Neural cell (in vitro differentiated cells): ENCODE measurements around the gene CASKIN2. TPM values are rescaled to one million over a fixed set of nuclear protein-coding genes. Genes with fewer than 3 reads are reported as not detected.

Experiments used
- H2AFZ ChIP-seq: fragments of 200-600, 300-800 bp; sonication (generic), shearing (Covaris generic); 2 replicates; pipeline ENCODE4 v1.6.0; 2014; ENCODE audit warnings: low read depth, mild to moderate bottlenecking, antibody characterized with exemption, low read length, moderate library complexity
- H3F3A ChIP-seq: fragments of 200-600 bp; shearing (Covaris generic); 2 replicates; pipeline ENCODE4 v1.6.1; 2016; ENCODE audit warnings: mild to moderate bottlenecking, moderate library complexity, mixed read lengths, antibody characterized with exemption, low read length; ENCODE audit not compliant: insufficient read depth, poor library complexity, severe bottlenecking
- H3K27ac ChIP-seq: fragments of 200-600, 300-800 bp; sonication (generic), shearing (Covaris generic); 2 replicates; pipeline ENCODE4 v1.5.1; 2014; ENCODE audit warnings: mild to moderate bottlenecking, low read length, moderate library complexity
- H3K27me3 ChIP-seq: fragments of 300-800, 200-600 bp; sonication (generic), shearing (Covaris generic); 2 replicates; pipeline ENCODE4 v1.6.0; 2014; ENCODE audit warnings: mild to moderate bottlenecking, low read depth, low read length, moderate library complexity; ENCODE audit not compliant: insufficient read depth
- H3K36me3 ChIP-seq: fragments of 300-800, 200-600 bp; sonication (generic), shearing (Covaris generic); 2 replicates; pipeline ENCODE4 v1.5.1; 2014; ENCODE audit warnings: mild to moderate bottlenecking, antibody characterized with exemption, low read length, moderate library complexity; ENCODE audit not compliant: insufficient read depth
- H3K4me2 ChIP-seq: fragments of 300-800, 200-600 bp; sonication (generic), shearing (Covaris generic); 2 replicates; pipeline ENCODE4 v1.6.0; 2014; ENCODE audit warnings: mild to moderate bottlenecking, low read length
- H3K4me3 ChIP-seq: fragments of 300-800, 200-600 bp; sonication (generic), shearing (Covaris generic); 2 replicates; pipeline ENCODE4 v1.5.1; 2014; ENCODE audit warnings: mild to moderate bottlenecking, low read length, moderate library complexity
- H3K79me2 ChIP-seq: fragments of 200-600 bp; shearing (Covaris generic); replicated peaks from 2 replicates; pipeline ENCODE4 v1.6.0; 2014; ENCODE audit warnings: mild to moderate bottlenecking, low read length, moderate library complexity; ENCODE audit not compliant: insufficient read depth
- H3K9ac ChIP-seq: fragments of 300-800, 200-600 bp; sonication (generic), shearing (Covaris generic); 2 replicates; pipeline ENCODE4 v1.6.1; 2016; ENCODE audit warnings: mild to moderate bottlenecking, low read length, mixed read lengths
- H3K9me2 ChIP-seq: fragments of 200-600 bp; shearing (Covaris generic); 2 replicates; pipeline ENCODE4 v1.6.1; 2016; ENCODE audit warnings: mild to moderate bottlenecking, low read length, mixed read lengths; ENCODE audit not compliant: insufficient read depth
- H3K9me3 ChIP-seq: fragments of 200-600, 300-800 bp; sonication (generic), shearing (Covaris generic); 2 replicates; pipeline ENCODE4 v1.6.1; 2016; ENCODE audit warnings: mild to moderate bottlenecking, mixed run types, low read length, moderate library complexity, mixed read lengths
- H4K20me1 ChIP-seq: fragments of 200-600 bp; shearing (Covaris generic); 2 replicates; pipeline ENCODE4 v1.6.1; 2016; ENCODE audit warnings: mild to moderate bottlenecking, mixed run types; ENCODE audit not compliant: insufficient read depth
- CTCF ChIP-seq: fragments of 450-650 bp; IDR thresholded peaks from 2 replicates; pipeline ENCODE4 v1.5.1; 2014; ENCODE audit warnings: antibody characterized with exemption, mild to moderate bottlenecking, moderate library complexity; ENCODE audit not compliant: poor library complexity, severe bottlenecking
- EP300 ChIP-seq: fragments of 450-650 bp; conservative IDR thresholded peaks from 2 replicates; pipeline ENCODE4 v1.6.1; 2014; ENCODE audit warnings: antibody characterized with exemption, mild to moderate bottlenecking, moderate library complexity; ENCODE audit not compliant: poor library complexity, severe bottlenecking
- EZH2 ChIP-seq: fragments of 200-600, 300-800 bp; shearing (Covaris generic), sonication (generic); IDR thresholded peaks from 2 replicates; pipeline ENCODE4 v1.6.1; 2014; ENCODE audit warnings: antibody characterized with exemption, low read length, borderline replicate concordance, mild to moderate bottlenecking; ENCODE audit not compliant: insufficient read depth, poor library complexity, severe bottlenecking
- MXI1 ChIP-seq: fragments of 450-650 bp; conservative IDR thresholded peaks from 2 replicates; pipeline ENCODE4 v1.6.1; 2014; ENCODE audit warnings: antibody characterized with exemption, mild to moderate bottlenecking; ENCODE audit not compliant: poor library complexity, severe bottlenecking
- POLR2AphosphoS5 ChIP-seq: IDR thresholded peaks from 2 replicates; pipeline ENCODE4 v1.6.1; 2012
- RAD21 ChIP-seq: fragments of 450-650 bp; conservative IDR thresholded peaks from 2 replicates; pipeline ENCODE4 v1.6.1; 2014; ENCODE audit warnings: antibody characterized with exemption, mild to moderate bottlenecking, moderate library complexity
- REST ChIP-seq: IDR thresholded peaks from 2 replicates; pipeline ENCODE4 v1.6.1; 2012; ENCODE audit warnings: borderline replicate concordance
- SMC3 ChIP-seq: fragments of 450-650 bp; conservative IDR thresholded peaks from 2 replicates; pipeline ENCODE4 v1.6.1; 2014; ENCODE audit warnings: antibody characterized with exemption, mild to moderate bottlenecking, moderate library complexity; ENCODE audit not compliant: poor library complexity
- TAF1 ChIP-seq: IDR thresholded peaks from 2 replicates; pipeline ENCODE4 v1.6.1; 2012; ENCODE audit warnings: low read depth
- polyA plus RNA-seq: library from polyadenylated mRNA; depleted of rRNA; stranded (reverse); fragments of >200 nt; gene quantifications from 2 replicates; pipeline ENCODE4 v1.2.3, GENCODE V29; 2014

Gene CASKIN2
- polyA plus RNA-seq, 1 donor from 2014 or later, result 2.8 TPM

- no peak for TF ChIP-seq RAD21
- TF ChIP-seq SMC3, result no peak
- TF ChIP-seq EZH2, result no peak
- TF ChIP-seq EP300, result no peak
- no peak for TF ChIP-seq REST
- no peak for TF ChIP-seq CTCF
- TF ChIP-seq TAF1, result no peak
- TF ChIP-seq POLR2AphosphoS5, result no peak
- TF ChIP-seq MXI1, result no peak
- no peaks in the 10 kb centered on the region for H3K27me3 ChIP-seq
- H3K9me3 ChIP-seq, result no peaks in the 10 kb centered on the region
- no peaks in the 10 kb centered on the region for H3K9me2 ChIP-seq
- H4K20me1 ChIP-seq, result no peaks in the 10 kb centered on the region
- peak overlapping the region; percentile 95 for H3K4me3 ChIP-seq
- H3K36me3 ChIP-seq, result no peaks in the 10 kb centered on the region
- peaks cover 17% of the 10 kb centered on the region for H3K79me2 ChIP-seq
- no peak overlapping the region for H3K27ac ChIP-seq
- no peaks in the 10 kb centered on the region for H3F3A ChIP-seq
- peak overlapping the region; percentile 84 for H3K4me2 ChIP-seq
- peak overlapping the region; percentile 97 for H2AFZ ChIP-seq
- peak overlapping the region; percentile 90 for H3K9ac ChIP-seq
Measured at GRCh38 chr17:75514299-75514918, 928 bp downstream of the CASKIN2 start.

GRCh38 chr17:75513641-75514000, 1.7 kb downstream of the CASKIN2 start:
- H3K9me3 ChIP-seq, result no peaks in the 10 kb centered on the region
- H3K9ac ChIP-seq, result no peak overlapping the region
- H3K4me3 ChIP-seq, result peak overlapping the region; percentile 95
- no peak overlapping the region for H3K4me2 ChIP-seq
- H3K27ac ChIP-seq, result no peak overlapping the region
- H3K27me3 ChIP-seq, result no peaks in the 10 kb centered on the region
- H3K79me2 ChIP-seq, result peaks cover 17% of the 10 kb centered on the region
- no peaks in the 10 kb centered on the region for H4K20me1 ChIP-seq
- no peaks in the 10 kb centered on the region for H3F3A ChIP-seq
- H3K36me3 ChIP-seq, result no peaks in the 10 kb centered on the region
- H3K9me2 ChIP-seq, result no peaks in the 10 kb centered on the region
- TF ChIP-seq REST (no peak), EZH2 (no peak), CTCF (no peak), TAF1 (no peak), POLR2AphosphoS5 (no peak), RAD21 (no peak), MXI1 (no peak), SMC3 (no peak), EP300 (no peak)
- H2AFZ ChIP-seq, result no peak overlapping the region
